ENCODE data around the gene TUB.
A peak's percentile ranks its signal among the peaks of the same experiment; 100 is the strongest.

The TUB gene

GRCh38 chr11:8098879-8099278 lies 17.9 kb downstream of the TUB start:
- no peak for TF ChIP-seq CTCF (IDR thresholded peaks at IDR 0.05)
- no peaks in the 10 kb centered on the region for H3K79me2 ChIP-seq
- H3K4me1 ChIP-seq: peaks cover 14% of the 10 kb centered on the region
- H3K9me3 ChIP-seq (ENCODE audit: control insufficient read depth, low read length): no peaks in the 10 kb centered on the region
- no peak overlapping the region for H3K9ac ChIP-seq
- H3K36me3 ChIP-seq (ENCODE audit: control insufficient read depth, insufficient read depth, low read length): no peaks in the 10 kb centered on the region
- no peak overlapping the region for H3K4me2 ChIP-seq (ENCODE audit: low read length)
- H3K27ac ChIP-seq: no peak overlapping the region
- H3K27me3 ChIP-seq (ENCODE audit: control insufficient read depth, insufficient read depth, low read length): no peaks in the 10 kb centered on the region
- H3K4me3 ChIP-seq (ENCODE audit: low read depth, low read length): no peak overlapping the region
- no peak overlapping the region for H2AFZ ChIP-seq

- no peak overlapping the region for H3K27ac ChIP-seq
- H3K9ac ChIP-seq: no peak overlapping the region
- H3K4me3 ChIP-seq (ENCODE audit: low read depth, low read length): no peak overlapping the region
- H3K4me1 ChIP-seq: peaks cover 13% of the 10 kb centered on the region
- no peaks in the 10 kb centered on the region for H3K9me3 ChIP-seq (ENCODE audit: control insufficient read depth, low read length)
- H3K27me3 ChIP-seq (ENCODE audit: control insufficient read depth, insufficient read depth, low read length): no peaks in the 10 kb centered on the region
- peak; percentile 65 for TF ChIP-seq CTCF (IDR thresholded peaks at IDR 0.05)
- H3K36me3 ChIP-seq (ENCODE audit: control insufficient read depth, insufficient read depth, low read length): no peaks in the 10 kb centered on the region
- no peaks in the 10 kb centered on the region for H3K79me2 ChIP-seq
- H3K4me2 ChIP-seq (ENCODE audit: low read length): no peak overlapping the region
- no peak overlapping the region for H2AFZ ChIP-seq
Measured at GRCh38 chr11:8099291-8099899, 18.4 kb downstream of the TUB start.

DNA sequence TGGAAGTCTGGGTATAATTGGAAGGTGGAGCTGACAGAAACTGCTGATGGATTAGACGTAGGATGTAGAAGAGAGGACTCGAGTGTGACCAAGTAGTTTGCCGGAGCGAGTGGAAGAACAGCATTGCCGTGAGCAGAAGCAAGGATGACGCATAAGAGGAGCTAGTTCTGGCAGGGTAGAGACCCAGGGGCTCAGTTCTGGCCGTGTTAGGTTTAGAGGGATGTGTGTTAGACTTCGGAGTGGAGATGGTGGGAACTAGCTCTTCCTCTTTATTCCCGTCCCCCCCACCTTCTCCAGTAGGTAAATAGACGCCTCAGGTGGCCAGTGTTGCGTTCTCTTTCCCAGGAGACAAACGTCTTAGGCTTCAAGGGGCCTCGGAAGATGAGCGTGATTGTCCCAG lies 19.1 kb downstream of the TUB start:
- Histone ChIP-seq H3K9ac (no peak overlapping the region), H3K4me2 (ENCODE audit: low read length) (no peak overlapping the region), H3K9me3 (ENCODE audit: control insufficient read depth, low read length) (no peaks in the 10 kb centered on the region), H3K4me3 (ENCODE audit: low read depth, low read length) (no peak overlapping the region), H3K36me3 (ENCODE audit: control insufficient read depth, insufficient read depth, low read length) (no peaks in the 10 kb centered on the region), H3K4me1 (peaks cover 6% of the 10 kb centered on the region), H2AFZ (no peak overlapping the region), H3K27ac (no peak overlapping the region), H3K79me2 (no peaks in the 10 kb centered on the region), H3K27me3 (ENCODE audit: control insufficient read depth, insufficient read depth, low read length) (no peaks in the 10 kb centered on the region)
- no peak for TF ChIP-seq CTCF (IDR thresholded peaks at IDR 0.05)

DNA sequence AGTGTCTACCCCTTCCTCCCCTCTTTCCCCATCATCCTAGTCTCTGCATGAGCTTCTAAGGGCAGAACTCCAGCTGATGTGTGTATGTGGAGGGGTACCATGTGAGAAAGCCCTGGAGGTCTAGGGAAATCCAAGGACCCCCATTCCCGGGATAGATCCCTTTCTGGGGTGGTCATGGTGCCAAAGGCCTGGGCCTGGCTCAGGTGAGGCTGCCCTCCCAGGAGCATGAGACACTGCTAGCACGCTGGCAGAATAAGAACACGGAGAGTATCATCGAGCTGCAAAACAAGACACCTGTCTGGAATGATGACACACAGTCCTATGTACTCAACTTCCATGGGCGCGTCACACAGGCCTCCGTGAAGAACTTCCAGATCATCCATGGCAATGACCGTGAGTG lies 19.6 kb downstream of the TUB start:
- H3K9ac ChIP-seq: no peak overlapping the region
- H3K36me3 ChIP-seq (ENCODE audit: control insufficient read depth, insufficient read depth, low read length): no peaks in the 10 kb centered on the region
- no peaks in the 10 kb centered on the region for H3K79me2 ChIP-seq
- no peak overlapping the region for H3K4me3 ChIP-seq (ENCODE audit: low read depth, low read length)
- peaks cover 2% of the 10 kb centered on the region for H3K4me1 ChIP-seq
- H3K27ac ChIP-seq: no peak overlapping the region
- H2AFZ ChIP-seq: no peak overlapping the region
- no peak for TF ChIP-seq CTCF (IDR thresholded peaks at IDR 0.05)
- no peak overlapping the region for H3K4me2 ChIP-seq (ENCODE audit: low read length)
- no peaks in the 10 kb centered on the region for H3K27me3 ChIP-seq (ENCODE audit: control insufficient read depth, insufficient read depth, low read length)
- H3K9me3 ChIP-seq (ENCODE audit: control insufficient read depth, low read length): no peaks in the 10 kb centered on the region

- Histone ChIP-seq H3K9me3 (ENCODE audit: control insufficient read depth, low read length) (no peaks in the 10 kb centered on the region), H3K27me3 (ENCODE audit: control insufficient read depth, insufficient read depth, low read length) (no peaks in the 10 kb centered on the region), H3K4me2 (ENCODE audit: low read length) (no peak overlapping the region), H3K27ac (no peak overlapping the region), H3K36me3 (ENCODE audit: control insufficient read depth, insufficient read depth, low read length) (no peaks in the 10 kb centered on the region), H3K4me1 (no peaks in the 10 kb centered on the region), H3K9ac (no peak overlapping the region), H3K4me3 (ENCODE audit: low read depth, low read length) (no peak overlapping the region), H3K79me2 (no peaks in the 10 kb centered on the region), H2AFZ (no peak overlapping the region)
- TF ChIP-seq CTCF (IDR thresholded peaks at IDR 0.05): no peak
Measured at GRCh38 chr11:8101421-8101820, 20.4 kb downstream of the TUB start.

All from parathyroid adenoma (tissue), 2 donors.